GM19193 (cell line): Measurements from ENCODE around the gene PRPF31.
A peak's percentile ranks its signal among the peaks of the same experiment; 100 is the strongest.

ENCODE experiments used
- POLR2A ChIP-seq: IDR thresholded peaks from 4 replicates; pipeline ENCODE4 v1.6.1; 2011; ENCODE audit not compliant: insufficient read depth, insufficient read length; ENCODE audit errors: extremely low read depth

The PRPF31 gene

GRCh38 chr19:54102421-54103169 is 13.0 kb upstream of the PRPF31 start, which contains the start of gene NDUFA3:
NDUFA3 (plus strand) TSS chr19:54102855; CDS start chr19:54102879, 24 bp downstream.
- TF ChIP-seq POLR2A = peak; percentile 84

- no peak for TF ChIP-seq POLR2A
These were observed 10.4 kb upstream of the PRPF31 start for GRCh38 chr19:54104998-54105715.

- TF ChIP-seq POLR2A = no peak
These were observed 9.8 kb upstream of the PRPF31 start for GRCh38 chr19:54105796-54106195.

- no peak for TF ChIP-seq POLR2A
These were observed 8.8 kb upstream of the PRPF31 start for GRCh38 chr19:54106716-54107115.

GRCh38 chr19:54107876-54108490 is 7.6 kb upstream of the PRPF31 start:
- no peak for TF ChIP-seq POLR2A

GRCh38 chr19:54108496-54108895 is 7.1 kb upstream of the PRPF31 start:
- TF ChIP-seq POLR2A = no peak

GRCh38 chr19:54109651-54110050 is 5.9 kb upstream of the PRPF31 start:
- no peak for TF ChIP-seq POLR2A

GRCh38 chr19:54114340-54115108 is 1.0 kb upstream of the PRPF31 start:
- TF ChIP-seq POLR2A = peak; percentile 66

- no peak for TF ChIP-seq POLR2A
These were observed 5.7 kb downstream of the PRPF31 start for GRCh38 chr19:54121259-54121658.

GRCh38 chr19:54123682-54124081 is 8.1 kb downstream of the PRPF31 start:
- TF ChIP-seq POLR2A = no peak

- TF ChIP-seq POLR2A = no peak
These were observed 8.8 kb downstream of the PRPF31 start for GRCh38 chr19:54124393-54124792.

- TF ChIP-seq POLR2A = no peak
These were observed 10.2 kb downstream of the PRPF31 start for GRCh38 chr19:54125713-54126112.

- no peak for TF ChIP-seq POLR2A
These were observed 12.3 kb downstream of the PRPF31 start for GRCh38 chr19:54127688-54128440.

GRCh38 chr19:54128441-54128725 is 12.8 kb downstream of the PRPF31 start:
- TF ChIP-seq POLR2A = no peak
